HUES6 (cell line): ENCODE data around the gene ENOX1.

ENCODE experiments used
- H3K27ac ChIP-seq: 2 replicates; pipeline ENCODE4 v1.7.0; 2013; ENCODE audit warnings: low read depth, mild to moderate bottlenecking, low read length, inconsistent platforms
- H3K27me3 ChIP-seq: 2 replicates; pipeline ENCODE4 v1.6.1; 2013; ENCODE audit warnings: low read length; ENCODE audit not compliant: control insufficient read depth, insufficient read depth
- H3K36me3 ChIP-seq: 2 replicates; pipeline ENCODE4 v1.6.1; 2013; ENCODE audit warnings: low read length; ENCODE audit not compliant: control insufficient read depth, insufficient read depth
- H3K4me1 ChIP-seq: 2 replicates; pipeline ENCODE4 v1.6.1; 2013; ENCODE audit warnings: low read length; ENCODE audit not compliant: control insufficient read depth, insufficient read depth
- H3K4me3 ChIP-seq: 2 replicates; pipeline ENCODE4 v1.5.1; 2013; ENCODE audit warnings: low read depth, low read length
- H3K9ac ChIP-seq: one replicate; pipeline ENCODE4 v1.6.1; 2013; ENCODE audit warnings: mild to moderate bottlenecking, low read length
- H3K9me3 ChIP-seq: 2 replicates; pipeline ENCODE4 v1.6.1; 2013; ENCODE audit warnings: low read depth, low read length; ENCODE audit not compliant: control insufficient read depth, insufficient read depth

ENOX1 gene

GRCh38 chr13:43785650-43786471 lies 911 bp downstream of the ENOX1 start:
- H3K27me3 ChIP-seq, result peaks cover 70% of the 10 kb centered on the region
- H3K4me3 ChIP-seq, result peak overlapping the region; percentile 68
- H3K9me3 ChIP-seq, result no peaks in the 10 kb centered on the region
- peaks cover 6% of the 10 kb centered on the region; the same call in 1 of the 2 replicates for H3K4me1 ChIP-seq
- no peak overlapping the region for H3K9ac ChIP-seq
- H3K27ac ChIP-seq, result no peak overlapping the region
- no peaks in the 10 kb centered on the region for H3K36me3 ChIP-seq

- Histone ChIP-seq H3K27ac (no peak overlapping the region), H3K36me3 (no peaks in the 10 kb centered on the region), H3K4me1 (peaks cover 6% of the 10 kb centered on the region; the same call in 1 of the 2 replicates), H3K4me3 (peak overlapping the region; percentile 68), H3K9ac (no peak overlapping the region), H3K9me3 (no peaks in the 10 kb centered on the region), H3K27me3 (peaks cover 76% of the 10 kb centered on the region)
Measured at GRCh38 chr13:43785261-43785649, 1.5 kb downstream of the ENOX1 start.

- Histone ChIP-seq H3K4me1 (peaks cover 6% of the 10 kb centered on the region; the same call in 1 of the 2 replicates), H3K36me3 (no peaks in the 10 kb centered on the region), H3K27me3 (peaks cover 79% of the 10 kb centered on the region), H3K4me3 (no peak overlapping the region), H3K9me3 (no peaks in the 10 kb centered on the region), H3K27ac (no peak overlapping the region), H3K9ac (no peak overlapping the region)
Measured at GRCh38 chr13:43784496-43784895, 2.3 kb downstream of the ENOX1 start.

GRCh38 chr13:43783820-43784219 lies 3.0 kb downstream of the ENOX1 start:
- Histone ChIP-seq H3K27ac (no peak overlapping the region), H3K4me3 (no peak overlapping the region), H3K36me3 (no peaks in the 10 kb centered on the region), H3K9ac (no peak overlapping the region), H3K4me1 (peaks cover 6% of the 10 kb centered on the region; the same call in 1 of the 2 replicates), H3K9me3 (no peaks in the 10 kb centered on the region), H3K27me3 (peaks cover 84% of the 10 kb centered on the region)

GRCh38 chr13:43782686-43783085 lies 4.1 kb downstream of the ENOX1 start:
- peaks cover under 1% of the 10 kb centered on the region; the same call in 1 of the 2 replicates for H3K4me1 ChIP-seq
- no peak overlapping the region for H3K27ac ChIP-seq
- no peaks in the 10 kb centered on the region for H3K36me3 ChIP-seq
- H3K4me3 ChIP-seq, result no peak overlapping the region
- peaks cover 77% of the 10 kb centered on the region for H3K27me3 ChIP-seq
- no peak overlapping the region for H3K9ac ChIP-seq
- no peaks in the 10 kb centered on the region for H3K9me3 ChIP-seq

GRCh38 chr13:43780666-43781065 lies 6.1 kb downstream of the ENOX1 start:
- H3K9me3 ChIP-seq, result no peaks in the 10 kb centered on the region
- no peak overlapping the region for H3K4me3 ChIP-seq
- H3K36me3 ChIP-seq, result no peaks in the 10 kb centered on the region
- H3K27ac ChIP-seq, result no peak overlapping the region
- no peaks in the 10 kb centered on the region; the same call in 1 of the 2 replicates for H3K4me1 ChIP-seq
- no peak overlapping the region for H3K9ac ChIP-seq
- H3K27me3 ChIP-seq, result peaks cover 59% of the 10 kb centered on the region

GRCh38 chr13:43776501-43777079 lies 10.2 kb downstream of the ENOX1 start:
- Histone ChIP-seq H3K4me3 (no peak overlapping the region), H3K4me1 (no peaks in the 10 kb centered on the region; the same call in 1 of the 2 replicates), H3K9ac (no peak overlapping the region), H3K9me3 (no peaks in the 10 kb centered on the region), H3K36me3 (no peaks in the 10 kb centered on the region), H3K27me3 (peaks cover 23% of the 10 kb centered on the region), H3K27ac (no peak overlapping the region)

- no peaks in the 10 kb centered on the region; the same call in 1 of the 2 replicates for H3K4me1 ChIP-seq
- H3K27me3 ChIP-seq, result peaks cover 21% of the 10 kb centered on the region
- no peaks in the 10 kb centered on the region for H3K9me3 ChIP-seq
- no peak overlapping the region for H3K9ac ChIP-seq
- H3K27ac ChIP-seq, result no peak overlapping the region
- no peaks in the 10 kb centered on the region for H3K36me3 ChIP-seq
- no peak overlapping the region for H3K4me3 ChIP-seq
Measured at GRCh38 chr13:43776006-43776405, 10.8 kb downstream of the ENOX1 start.

GRCh38 chr13:43773602-43774001 lies 13.2 kb downstream of the ENOX1 start:
- Histone ChIP-seq H3K27ac (no peak overlapping the region), H3K4me3 (no peak overlapping the region), H3K9ac (no peak overlapping the region), H3K9me3 (no peaks in the 10 kb centered on the region), H3K4me1 (no peaks in the 10 kb centered on the region; the same call in 1 of the 2 replicates), H3K27me3 (peaks cover 2% of the 10 kb centered on the region; the same call in 1 of the 2 replicates), H3K36me3 (no peaks in the 10 kb centered on the region)

GRCh38 chr13:43770871-43771270 lies 15.9 kb downstream of the ENOX1 start:
- Histone ChIP-seq H3K27ac (no peak overlapping the region), H3K9ac (no peak overlapping the region), H3K9me3 (no peaks in the 10 kb centered on the region), H3K4me3 (no peak overlapping the region), H3K27me3 (no peaks in the 10 kb centered on the region), H3K36me3 (no peaks in the 10 kb centered on the region), H3K4me1 (no peaks in the 10 kb centered on the region)

- Histone ChIP-seq H3K27me3 (no peaks in the 10 kb centered on the region), H3K4me1 (peaks cover 9% of the 10 kb centered on the region), H3K9ac (no peak overlapping the region), H3K4me3 (no peak overlapping the region), H3K36me3 (no peaks in the 10 kb centered on the region), H3K27ac (no peak overlapping the region), H3K9me3 (no peaks in the 10 kb centered on the region)
Measured at GRCh38 chr13:43769529-43769928, 17.2 kb downstream of the ENOX1 start.
